GM15510 (cell line): ENCODE measurements around the gene PEPD.

Source experiments
- POLR2A ChIP-seq: IDR thresholded peaks from 3 replicates; pipeline ENCODE4 v1.6.1; 2011; ENCODE audit warnings: borderline replicate concordance; ENCODE audit not compliant: insufficient read length; ENCODE audit errors: extremely low read depth

PEPD gene

DNA sequence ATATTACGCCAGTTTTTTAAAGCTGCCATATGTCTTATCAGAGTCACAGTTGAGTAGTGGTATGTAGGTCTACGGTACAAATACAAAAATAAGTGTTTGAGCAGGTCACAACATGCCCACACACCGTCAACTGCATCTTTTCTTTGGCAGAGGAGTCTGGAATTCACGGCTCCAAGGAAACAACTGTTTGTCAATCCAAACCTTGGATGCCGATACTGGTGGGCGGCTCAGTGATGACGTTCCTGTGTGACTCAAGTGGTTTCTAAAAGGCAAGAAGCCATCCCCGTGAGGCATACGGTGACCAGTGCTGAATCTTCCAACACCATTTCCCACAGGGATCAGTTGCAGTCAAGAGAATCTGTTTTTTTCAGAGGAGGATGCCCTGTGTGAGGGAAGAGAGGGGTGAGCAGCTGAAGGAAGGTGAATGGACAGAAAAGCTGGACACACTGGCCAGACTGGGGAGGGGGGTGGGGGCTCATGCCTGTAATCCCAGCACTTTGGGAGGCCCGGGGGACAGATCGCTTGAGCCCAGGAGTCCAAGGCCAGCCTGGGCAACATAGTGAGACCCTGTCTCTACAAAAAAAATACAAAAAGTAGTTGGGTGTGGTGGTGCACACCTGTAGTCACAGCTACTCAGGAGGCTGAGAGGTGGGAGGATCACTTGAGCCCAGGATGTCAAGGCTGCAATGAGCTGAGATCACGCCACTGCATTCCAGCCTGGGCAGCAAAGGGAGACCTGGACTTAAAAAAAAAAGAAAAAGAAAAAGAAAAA, 170.9 kb downstream of the PEPD start:
- no peak for TF ChIP-seq POLR2A

DNA sequence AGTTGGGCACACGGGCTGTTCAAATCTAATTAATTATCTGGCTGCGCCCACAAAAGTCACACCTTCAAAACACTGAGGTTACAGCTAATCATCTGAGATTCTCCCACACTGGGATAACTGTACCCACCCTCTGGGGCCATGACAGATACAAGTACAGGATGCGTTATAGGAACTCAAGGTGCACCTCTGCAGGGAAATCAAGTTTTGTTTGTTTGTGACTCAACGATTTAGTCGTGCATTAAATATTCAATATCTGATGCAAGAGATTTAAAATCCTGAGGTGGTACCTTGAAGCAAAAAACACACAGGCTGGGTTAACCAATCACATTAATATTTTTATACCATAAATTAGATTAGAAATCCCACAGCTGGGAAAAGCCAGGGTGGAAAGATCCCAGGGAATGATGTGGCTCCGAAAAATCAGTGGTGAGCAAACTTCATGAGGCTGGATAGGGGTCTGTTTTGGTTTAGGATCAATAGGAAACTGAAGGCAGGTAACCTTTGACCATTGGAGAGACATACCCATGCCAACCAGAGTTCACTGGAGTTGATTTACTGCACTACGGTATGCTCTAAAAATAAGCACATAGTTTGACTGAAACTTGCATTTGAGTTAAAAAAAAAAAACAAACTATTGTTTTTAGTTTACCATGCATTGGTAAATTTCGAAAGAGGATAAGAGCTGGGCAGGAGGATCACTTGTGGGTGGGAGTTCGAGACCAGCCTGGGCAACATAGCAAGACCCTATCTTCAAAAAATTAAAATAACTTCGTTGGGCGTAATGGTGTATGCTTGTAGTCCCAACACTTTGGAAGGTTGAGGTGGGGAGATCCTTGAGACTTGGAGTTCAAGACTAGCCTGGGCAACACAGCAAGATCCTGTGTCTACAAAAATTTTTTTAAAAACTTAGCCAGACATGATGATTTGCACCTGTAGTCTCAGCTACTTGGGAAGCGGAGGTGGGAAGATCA, 172.0 kb downstream of the PEPD start:
- TF ChIP-seq POLR2A, result no peak

DNA sequence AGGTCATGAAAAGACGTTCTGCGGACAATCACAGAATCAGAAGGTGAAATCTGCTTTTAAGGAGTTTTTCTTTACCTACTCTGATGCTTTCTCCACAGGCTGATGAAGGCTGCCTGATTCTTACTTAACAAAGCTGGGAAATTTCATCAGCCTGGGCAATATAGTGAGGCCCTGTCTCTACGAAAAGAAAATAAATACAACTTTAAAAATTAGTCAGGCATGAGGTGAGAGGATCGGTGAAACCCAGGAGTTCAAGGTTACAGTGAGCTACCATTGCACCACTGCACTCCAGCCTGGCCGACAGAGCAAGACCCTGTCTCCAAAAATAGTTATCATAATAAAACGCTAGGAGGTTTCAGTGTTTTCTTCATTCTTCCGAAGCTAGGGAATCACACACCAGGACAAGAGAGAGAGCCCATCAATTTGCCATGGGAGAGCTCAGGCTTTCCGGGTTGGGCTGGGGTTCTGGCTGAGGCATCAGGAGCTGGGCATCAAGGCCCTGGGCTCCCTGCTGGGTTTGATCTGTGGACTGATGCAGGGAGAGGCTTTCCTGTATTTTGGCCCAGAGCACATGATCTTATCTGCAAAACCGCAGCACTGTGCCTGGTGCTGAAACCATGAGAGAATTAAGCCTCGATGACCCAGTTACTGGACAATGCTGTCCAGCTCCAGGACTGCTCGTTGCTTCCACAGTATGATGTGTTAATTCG, 173.1 kb downstream of the PEPD start:
- TF ChIP-seq POLR2A, result no peak

DNA sequence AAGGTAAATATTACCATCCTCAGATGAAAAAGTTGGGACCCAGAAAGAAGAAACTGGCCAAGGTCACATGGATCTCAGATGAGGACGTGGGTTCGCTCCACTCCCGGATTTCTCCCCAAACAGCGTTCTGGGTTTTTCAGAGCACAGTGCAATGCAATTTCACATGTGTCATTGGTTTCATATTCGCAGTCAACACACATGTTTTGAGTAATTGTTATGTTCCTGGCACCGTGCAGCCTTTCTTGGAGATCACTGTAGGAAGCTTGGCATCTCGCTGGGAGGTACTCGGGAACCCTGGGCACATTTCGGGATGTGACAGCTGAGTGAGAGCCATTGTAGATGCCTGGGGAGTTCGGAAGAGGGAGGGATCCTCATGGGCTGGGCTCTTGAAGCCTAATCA, 174.3 kb downstream of the PEPD start:
- no peak for TF ChIP-seq POLR2A

DNA sequence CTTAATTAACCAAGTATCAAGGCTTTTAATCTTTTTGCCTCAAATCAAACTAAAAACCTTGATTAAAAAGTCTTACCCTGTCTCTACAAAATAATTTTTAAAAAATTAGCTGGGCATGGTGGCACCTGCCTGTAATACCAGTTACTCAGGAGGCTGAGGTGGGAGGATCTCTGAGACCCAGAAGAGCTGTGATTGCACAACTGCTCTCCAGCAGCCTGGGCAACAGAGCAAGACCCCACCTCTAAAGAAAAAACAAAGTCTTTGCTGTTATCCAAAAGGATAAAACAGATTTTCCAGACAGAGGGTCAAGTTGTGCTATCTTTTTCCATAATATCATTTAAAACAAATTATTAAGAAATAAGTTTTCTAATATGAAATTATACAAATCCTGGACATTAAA, 174.9 kb downstream of the PEPD start:
- TF ChIP-seq POLR2A, result no peak

DNA sequence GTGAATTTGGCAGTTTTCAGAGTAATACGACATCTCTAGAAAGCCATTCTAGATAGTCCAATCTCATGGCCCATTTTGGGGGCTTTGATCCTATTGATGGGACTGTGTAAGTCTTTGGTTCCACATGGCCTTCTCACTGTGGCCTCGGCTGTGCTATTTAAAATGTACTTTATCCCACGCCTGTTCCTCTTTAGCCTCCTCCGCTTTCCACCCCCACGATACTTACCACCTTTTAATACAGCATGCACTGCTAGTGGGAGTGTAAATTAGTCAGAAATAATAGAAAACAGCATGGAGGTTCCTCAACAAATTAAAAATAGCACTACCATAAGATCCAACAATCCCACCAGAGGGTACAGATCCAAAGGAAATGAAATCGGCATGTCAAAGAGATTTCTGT, 176.4 kb downstream of the PEPD start:
- no peak for TF ChIP-seq POLR2A

DNA sequence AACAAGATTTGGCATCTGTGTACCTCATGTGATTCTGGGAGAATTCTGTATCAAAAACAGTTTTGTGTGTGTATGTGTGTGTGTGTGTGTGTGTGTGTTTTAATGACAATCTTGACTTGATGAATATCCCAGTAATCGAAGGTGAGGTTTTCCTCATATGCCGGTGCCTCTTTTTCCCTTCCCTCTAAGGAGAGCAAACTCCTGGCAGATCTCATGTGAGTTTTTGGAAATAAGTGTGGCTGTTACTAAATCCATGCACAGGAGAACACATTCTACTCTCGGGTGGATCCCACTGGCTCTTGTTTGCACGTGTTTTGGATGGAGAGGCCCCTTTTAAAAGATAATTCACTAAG, 177.0 kb downstream of the PEPD start:
- no peak for TF ChIP-seq POLR2A

DNA sequence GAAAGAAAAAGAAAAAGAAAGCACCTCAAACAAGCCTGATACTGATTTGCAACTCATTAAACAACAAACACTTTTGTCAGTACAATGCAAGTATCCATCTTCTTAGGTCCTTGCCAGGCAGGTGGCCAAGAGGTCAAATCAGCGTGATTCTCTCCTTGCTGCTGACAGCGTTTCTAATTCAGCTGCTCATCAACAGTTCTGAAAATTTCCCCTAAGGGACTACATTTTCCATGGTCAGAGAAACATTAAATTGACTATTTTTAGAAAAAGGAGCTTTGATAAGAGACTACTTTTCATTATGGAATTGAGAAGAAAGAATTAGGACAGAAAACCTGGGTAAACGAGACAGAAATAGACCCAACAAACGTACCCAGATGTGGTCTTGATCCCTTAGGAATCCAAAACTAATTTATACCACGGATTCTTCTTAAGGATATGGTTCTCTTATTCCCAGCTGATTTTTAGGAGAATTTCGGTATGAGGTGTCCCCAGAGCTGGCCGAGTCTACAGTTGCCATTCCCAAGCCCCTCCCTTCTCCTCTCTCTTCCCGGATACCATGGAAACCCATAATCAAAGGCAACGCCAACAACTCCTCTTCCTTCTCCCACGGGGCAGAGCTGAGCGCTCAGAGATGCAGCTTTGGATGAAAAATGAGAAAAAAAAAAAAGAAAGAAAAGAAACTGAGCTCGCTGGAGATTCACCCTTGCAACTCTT, 177.6 kb downstream of the PEPD start:
- no peak for TF ChIP-seq POLR2A

DNA sequence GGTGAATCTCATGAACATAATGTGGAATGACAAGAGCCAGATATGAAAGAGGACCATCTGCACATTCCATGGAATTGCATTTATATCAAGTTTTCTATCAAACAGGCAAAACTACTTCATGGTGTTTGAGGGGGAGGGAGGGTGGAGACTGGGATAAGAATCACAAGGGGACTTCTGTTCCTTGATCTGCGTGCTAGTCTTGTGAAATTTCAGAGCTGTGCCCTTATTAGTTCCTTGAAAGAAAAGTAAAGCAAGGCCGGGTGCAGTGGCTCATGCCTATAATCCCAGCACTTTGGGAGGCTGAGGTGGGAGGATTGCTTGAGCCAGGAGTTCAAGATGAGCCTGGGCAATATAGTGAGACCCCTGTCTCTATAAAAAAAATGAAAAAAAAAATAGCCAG, 178.3 kb downstream of the PEPD start:
- no peak for TF ChIP-seq POLR2A

DNA sequence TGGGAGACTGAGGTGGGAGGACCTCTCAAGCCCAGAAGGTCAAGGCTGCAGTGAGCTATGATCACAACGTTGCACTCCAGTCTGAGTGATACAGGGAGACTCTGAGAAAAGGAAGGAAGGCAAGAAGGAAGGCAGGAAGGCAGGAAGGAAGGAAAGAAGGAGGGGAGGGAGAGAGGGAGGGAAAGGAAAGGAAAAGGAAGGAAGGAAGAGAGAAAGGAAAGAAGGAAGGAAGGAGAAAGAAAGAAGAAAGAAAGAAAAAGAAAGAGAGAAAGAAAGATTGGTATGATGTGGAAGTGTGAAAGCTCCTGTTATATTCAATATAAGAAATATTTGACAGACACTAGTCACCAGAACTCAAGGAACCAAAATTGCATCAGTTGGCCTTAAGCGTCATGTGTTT, 180.6 kb downstream of the PEPD start:
- no peak for TF ChIP-seq POLR2A

DNA sequence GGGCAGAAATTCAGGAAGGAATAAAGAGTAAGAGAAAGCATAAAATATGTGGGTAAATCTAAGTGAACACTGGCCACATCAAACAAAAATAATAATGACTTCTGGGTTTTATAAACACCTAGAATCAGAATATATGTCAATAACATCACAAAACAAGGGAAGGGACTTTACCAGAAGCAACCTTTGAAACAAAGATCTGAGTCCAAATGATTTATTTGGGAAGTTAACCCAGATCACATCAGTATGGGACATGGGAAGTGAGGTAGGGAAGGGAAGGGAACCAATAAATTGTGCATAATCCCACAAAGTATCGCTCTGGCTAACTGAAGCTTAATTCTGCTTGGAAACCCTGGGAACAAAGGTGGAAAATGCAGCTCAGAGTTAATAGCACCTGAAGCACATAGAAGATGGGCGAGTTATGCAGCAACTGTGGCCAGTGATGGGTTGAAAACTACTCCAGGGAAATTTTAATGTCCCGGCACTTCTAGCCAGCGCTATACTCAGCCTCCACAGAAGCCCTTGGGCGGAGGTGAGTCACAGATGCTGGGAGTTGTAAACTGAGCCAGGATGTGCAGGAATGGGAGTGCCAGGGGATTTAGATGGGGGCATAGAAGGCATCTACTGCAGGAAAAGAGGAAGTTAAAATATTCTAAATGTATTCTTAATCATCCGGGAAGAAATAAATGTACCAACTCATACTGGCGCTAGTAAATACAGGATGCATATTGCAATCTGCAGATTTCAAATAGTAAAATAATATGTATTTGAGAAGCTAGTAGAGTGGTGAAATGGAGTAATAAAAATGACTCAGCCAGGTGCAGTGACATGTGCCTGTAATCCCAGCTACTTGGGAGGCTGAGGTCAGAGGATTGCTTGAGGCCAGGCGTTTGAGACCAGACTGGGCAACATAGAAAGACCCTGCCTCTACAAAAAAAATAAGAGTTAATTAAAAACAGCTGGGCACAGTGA, 182.3 kb downstream of the PEPD start:
- no peak for TF ChIP-seq POLR2A
